ENCODE measurements around the gene ORM1. TPM values are rescaled to one million over a fixed set of nuclear protein-coding genes. Genes with fewer than 3 reads are reported as not detected.

Gene ORM1
- total RNA-seq, 2 donors from 2014 or later = not detected

DNA sequence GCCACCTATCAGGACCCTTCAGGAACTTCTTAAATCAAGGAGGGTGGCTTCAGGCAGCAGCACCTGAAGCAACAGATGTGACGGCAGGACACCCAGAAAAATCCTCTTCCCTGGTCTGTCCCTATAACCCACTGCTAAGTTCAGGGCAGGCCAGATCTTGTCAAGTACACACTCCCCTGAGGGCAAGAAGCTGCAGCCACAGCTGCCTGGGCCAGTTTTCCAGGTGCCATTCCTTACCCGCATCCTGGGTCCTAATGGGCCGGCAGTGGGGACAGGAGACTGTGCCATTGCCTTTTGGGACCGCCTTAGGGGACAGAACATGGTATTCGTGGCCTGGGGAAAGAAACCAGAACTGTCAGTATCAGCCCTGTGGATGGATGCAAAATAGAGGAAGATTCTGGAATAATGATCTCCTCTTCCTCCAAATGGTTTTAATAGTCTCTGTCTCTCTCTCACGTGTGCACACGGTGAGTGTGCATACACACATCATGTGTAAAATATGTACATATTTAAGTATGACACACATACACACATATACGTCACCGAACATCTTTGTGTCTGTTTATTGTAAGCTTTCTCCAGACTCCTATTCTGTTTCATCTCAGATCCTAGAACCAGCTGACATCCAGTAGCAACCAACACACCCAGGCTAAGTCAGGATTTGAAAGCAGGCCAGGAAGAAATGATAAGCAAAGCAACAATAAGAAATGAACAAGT is 20.7 kb downstream of the ORM1 start:
- Mint-ChIP-seq H3K4me1 (ENCODE audit: low read depth in 2 of 2) (peaks cover 30 to 48% of the 10 kb centered on the region in 2 donors), H3K9me3 (no peaks in the 10 kb centered on the region), H3K4me3 (no peak overlapping the region), H3K36me3 (peaks cover 40% of the 10 kb centered on the region), H3K27ac (peak overlapping the region; percentile 74 to 87), H3K27me3 (no peaks in the 10 kb centered on the region)
- ATAC-seq = no peak
- no peak for DNase-seq (ENCODE audit: low spot score)

- peaks cover 38% of the 10 kb centered on the region for H3K36me3 Mint-ChIP-seq
- H3K27me3 Mint-ChIP-seq = no peaks in the 10 kb centered on the region
- H3K4me1 Mint-ChIP-seq (ENCODE audit: low read depth in 2 of 2) = peaks cover 35 to 48% of the 10 kb centered on the region in 2 donors
- no peak overlapping the region for H3K4me3 Mint-ChIP-seq
- no peaks in the 10 kb centered on the region for H3K9me3 Mint-ChIP-seq
- peak overlapping the region; percentile 74 to 87 for H3K27ac Mint-ChIP-seq
- DNase-seq (ENCODE audit: low spot score) (no peak), ATAC-seq (no peak)
Measured at GRCh38 chr9:114344188-114344566, 21.3 kb downstream of the ORM1 start.

DNA sequence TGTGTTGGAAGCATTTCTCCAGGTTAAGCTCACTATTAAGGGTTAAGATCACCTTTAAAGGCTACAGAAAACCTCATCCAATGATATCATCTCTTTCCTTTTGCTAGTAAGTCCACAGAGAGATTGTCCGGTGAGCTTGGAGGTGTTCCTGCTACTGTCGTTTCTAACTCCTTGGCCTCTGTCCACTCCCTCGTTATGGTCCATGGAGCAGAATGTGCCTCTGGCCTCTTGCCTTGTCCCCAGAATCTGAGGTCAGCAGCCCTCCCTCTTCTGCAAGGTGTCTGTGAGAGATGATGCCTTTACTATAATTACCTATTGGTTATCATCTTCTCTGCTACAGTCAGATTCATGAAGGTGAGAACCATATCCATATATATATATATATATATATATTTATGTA is 21.8 kb downstream of the ORM1 start:
- H3K4me1 Mint-ChIP-seq (ENCODE audit: low read depth in 2 of 2) = peaks cover 41 to 48% of the 10 kb centered on the region in 2 donors
- H3K9me3 Mint-ChIP-seq = no peaks in the 10 kb centered on the region
- DNase-seq (ENCODE audit: low spot score) (no peak), ATAC-seq (no peak)
- H3K27me3 Mint-ChIP-seq = no peaks in the 10 kb centered on the region
- H3K27ac Mint-ChIP-seq = peak overlapping the region; percentile 74 to 87
- peaks cover 43% of the 10 kb centered on the region for H3K36me3 Mint-ChIP-seq
- H3K4me3 Mint-ChIP-seq = no peak overlapping the region

DNA sequence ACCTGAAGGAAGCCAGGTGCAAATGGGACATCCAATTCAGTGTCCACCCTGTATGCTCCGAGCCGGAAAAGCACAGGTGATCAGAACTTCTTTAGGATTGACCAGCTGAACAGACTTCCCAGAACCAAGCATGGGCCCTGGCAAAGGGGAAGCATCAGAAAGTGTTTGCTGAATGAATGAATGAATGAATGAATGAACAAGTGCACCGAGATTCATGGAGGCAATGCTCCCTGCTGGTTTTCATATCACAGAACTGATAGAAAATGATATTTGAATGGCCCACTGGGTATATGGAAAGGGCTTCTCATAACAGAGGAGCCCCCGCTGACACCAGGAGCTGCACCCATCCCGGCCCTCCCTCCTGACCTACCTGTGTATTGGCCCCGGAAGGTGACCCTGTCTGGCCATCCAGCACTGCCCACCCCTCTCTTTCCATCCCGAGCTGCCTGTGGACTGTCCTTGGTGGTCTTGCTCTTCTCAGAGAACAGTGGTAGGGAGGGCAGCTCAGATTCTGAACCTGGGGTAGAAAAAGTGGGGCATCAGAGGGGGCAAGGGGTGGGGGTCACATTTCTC is 22.7 kb downstream of the ORM1 start:
- DNase-seq (ENCODE audit: low spot score) = no peak
- no peak overlapping the region for H3K4me3 Mint-ChIP-seq
- no peaks in the 10 kb centered on the region for H3K27me3 Mint-ChIP-seq
- H3K27ac Mint-ChIP-seq = peak overlapping the region; percentile 74 to 87
- no peaks in the 10 kb centered on the region for H3K9me3 Mint-ChIP-seq
- peaks cover 44 to 51% of the 10 kb centered on the region in 2 donors for H3K4me1 Mint-ChIP-seq (ENCODE audit: low read depth in 2 of 2)
- H3K36me3 Mint-ChIP-seq = peaks cover 47% of the 10 kb centered on the region
- no peak for ATAC-seq

DNA sequence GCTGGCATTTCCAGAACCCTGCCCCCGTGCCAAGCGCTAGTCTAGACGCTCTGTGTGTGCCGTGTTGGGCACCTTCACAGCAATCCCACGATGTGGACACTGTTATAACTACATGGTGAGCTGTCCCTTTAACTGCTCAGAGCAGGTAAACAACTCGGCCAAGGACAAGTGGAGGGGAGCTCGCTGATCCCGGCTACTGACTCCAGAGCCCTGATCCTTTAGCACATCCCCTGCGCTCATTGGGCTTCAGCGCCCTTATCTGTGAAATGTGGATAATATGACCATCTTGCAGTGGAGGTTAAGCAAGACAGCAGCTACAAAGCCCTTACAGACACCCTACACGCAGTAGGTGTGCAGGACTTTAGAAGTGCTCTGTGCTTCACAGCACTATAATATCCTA is 23.2 kb downstream of the ORM1 start:
- DNase-seq (ENCODE audit: low spot score) = no peak
- Mint-ChIP-seq H3K4me3 (no peak overlapping the region), H3K9me3 (no peaks in the 10 kb centered on the region), H3K27ac (peak overlapping the region; percentile 37 to 74), H3K36me3 (peaks cover 45% of the 10 kb centered on the region), H3K27me3 (no peaks in the 10 kb centered on the region), H3K4me1 (ENCODE audit: low read depth in 2 of 2) (peaks cover 39 to 55% of the 10 kb centered on the region in 2 donors)
- ATAC-seq = no peak

DNA sequence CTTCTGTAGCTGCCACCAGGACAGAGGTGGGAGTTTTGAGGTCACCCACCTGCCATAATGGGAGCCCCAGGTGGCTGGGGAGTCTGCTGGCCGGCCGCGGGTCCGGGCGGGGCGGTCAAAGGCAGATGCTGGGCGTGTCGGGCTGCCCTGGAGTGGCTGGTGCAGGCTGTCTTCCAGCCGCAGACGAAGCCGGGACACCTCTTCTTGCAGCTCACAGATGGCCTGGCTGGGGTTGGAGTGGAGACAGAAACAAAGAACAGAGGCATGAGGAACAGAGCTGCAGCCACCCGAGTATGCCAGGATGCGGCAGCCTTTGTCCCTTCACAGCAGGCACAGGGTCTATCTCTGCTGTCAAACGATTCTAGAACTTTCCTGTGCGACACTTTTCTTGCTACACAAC is 24.8 kb downstream of the ORM1 start:
- peaks cover 36 to 47% of the 10 kb centered on the region in 2 donors for H3K4me1 Mint-ChIP-seq (ENCODE audit: low read depth in 2 of 2)
- H3K36me3 Mint-ChIP-seq = peaks cover 41% of the 10 kb centered on the region
- no peak for DNase-seq (ENCODE audit: low spot score)
- no peaks in the 10 kb centered on the region for H3K27me3 Mint-ChIP-seq
- H3K27ac Mint-ChIP-seq = peak overlapping the region; percentile 88 to 95
- no peak overlapping the region for H3K4me3 Mint-ChIP-seq
- ATAC-seq = no peak
- H3K9me3 Mint-ChIP-seq = no peaks in the 10 kb centered on the region

GRCh38 chr9:114348261-114348905 is 25.5 kb downstream of the ORM1 start:
- H3K4me1 Mint-ChIP-seq (ENCODE audit: low read depth in 2 of 2) = peaks cover 36 to 44% of the 10 kb centered on the region in 2 donors
- ATAC-seq (no peak), DNase-seq (ENCODE audit: low spot score) (no peak)
- H3K9me3 Mint-ChIP-seq = no peaks in the 10 kb centered on the region
- H3K4me3 Mint-ChIP-seq = peak overlapping the region; percentile 79
- peak overlapping the region; percentile 88 to 95 for H3K27ac Mint-ChIP-seq
- no peaks in the 10 kb centered on the region for H3K27me3 Mint-ChIP-seq
- peaks cover 41% of the 10 kb centered on the region for H3K36me3 Mint-ChIP-seq

GRCh38 chr9:114348906-114349482 is 26.1 kb downstream of the ORM1 start:
- H3K9me3 Mint-ChIP-seq = no peaks in the 10 kb centered on the region
- H3K4me1 Mint-ChIP-seq (ENCODE audit: low read depth in 2 of 2) = peaks cover 36 to 44% of the 10 kb centered on the region in 2 donors
- H3K27me3 Mint-ChIP-seq = no peaks in the 10 kb centered on the region
- ATAC-seq (peak; percentile 93 to 94), DNase-seq (ENCODE audit: low spot score) (peak; percentile 94)
- peak overlapping the region; percentile 88 to 95 for H3K27ac Mint-ChIP-seq
- H3K4me3 Mint-ChIP-seq = peak overlapping the region; percentile 79
- peaks cover 37% of the 10 kb centered on the region for H3K36me3 Mint-ChIP-seq

DNA sequence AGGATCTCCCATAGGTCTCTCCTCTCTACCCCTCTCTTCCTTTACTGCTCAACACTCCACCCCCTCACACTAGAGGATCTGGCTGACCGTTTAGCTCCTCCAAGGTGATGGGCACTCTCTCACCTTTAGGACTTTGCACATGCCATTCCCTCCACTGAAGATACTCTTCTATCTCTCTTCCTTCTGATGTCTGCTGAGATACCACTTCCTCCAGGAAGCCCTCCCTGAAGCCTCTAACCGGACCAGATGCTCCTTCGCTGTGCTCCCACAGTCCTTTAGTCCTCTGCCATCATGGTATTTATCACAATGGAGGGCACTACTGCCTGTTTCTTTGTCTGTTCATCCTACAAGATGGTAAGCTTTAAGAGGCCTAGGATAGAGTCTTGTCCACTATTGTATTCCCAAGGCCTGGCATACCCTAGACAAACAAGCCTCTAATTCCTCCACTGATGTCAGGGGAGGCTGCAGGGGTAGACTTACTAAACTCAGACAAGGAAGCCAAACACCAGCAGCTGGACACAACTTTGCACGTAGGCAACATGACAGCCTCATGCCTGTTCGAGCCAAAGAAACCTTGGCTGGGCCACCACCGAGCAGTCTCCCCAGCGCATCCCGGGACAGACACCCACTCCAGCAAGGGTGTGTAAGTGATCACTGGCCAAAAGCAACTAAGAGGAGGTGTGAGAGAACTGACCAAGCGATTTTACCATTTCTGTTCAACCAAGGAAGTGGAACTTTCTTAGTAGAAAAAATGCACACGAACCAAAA is 27.0 kb downstream of the ORM1 start:
- Mint-ChIP-seq H3K27ac (peak overlapping the region; percentile 88 to 95), H3K4me3 (peak overlapping the region; percentile 79), H3K4me1 (ENCODE audit: low read depth in 2 of 2) (peaks cover 30 to 39% of the 10 kb centered on the region in 2 donors), H3K36me3 (peaks cover 28% of the 10 kb centered on the region), H3K9me3 (no peaks in the 10 kb centered on the region), H3K27me3 (no peaks in the 10 kb centered on the region)
- DNase-seq (ENCODE audit: low spot score) = no peak
- ATAC-seq = no peak

DNA sequence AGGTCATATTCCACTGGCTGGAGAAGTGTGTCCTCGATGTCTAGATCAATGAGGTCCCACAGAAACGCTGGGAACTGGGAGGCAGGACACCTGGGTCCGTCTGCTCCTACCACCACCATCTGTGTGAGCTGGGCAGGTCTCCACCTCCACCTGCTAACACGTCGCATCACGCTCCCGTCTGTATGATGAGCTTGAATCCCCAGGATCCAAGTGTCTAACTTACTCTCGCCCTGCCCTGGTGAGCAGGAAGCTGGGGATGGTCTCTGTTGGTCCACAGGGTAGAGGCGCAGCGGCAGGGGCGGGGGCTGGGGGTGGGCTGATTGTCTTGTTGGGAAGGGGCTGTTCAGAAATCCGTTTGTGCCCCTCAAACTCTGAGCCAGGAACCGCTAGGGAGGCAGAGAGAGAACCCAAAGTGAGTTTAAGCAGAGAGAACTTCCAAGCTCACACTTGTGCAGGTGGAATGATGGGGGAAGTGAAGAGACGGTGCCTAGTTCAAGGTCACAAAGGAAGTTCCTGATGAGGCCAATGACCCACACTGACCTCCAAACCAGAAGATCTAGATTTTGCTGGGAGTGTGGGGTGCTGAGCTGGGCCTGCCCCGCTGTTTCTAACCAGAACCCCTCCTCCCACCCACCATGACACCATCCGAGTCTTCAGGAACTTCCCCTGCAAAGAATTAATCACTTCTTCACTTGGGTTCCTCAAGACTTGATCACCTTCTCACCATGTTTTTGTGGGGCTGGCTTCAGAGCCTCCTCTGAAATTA is 27.9 kb downstream of the ORM1 start:
- DNase-seq (ENCODE audit: low spot score) (no peak), ATAC-seq (no peak)
- Mint-ChIP-seq H3K9me3 (no peaks in the 10 kb centered on the region), H3K4me3 (peak overlapping the region; percentile 79), H3K27ac (peak overlapping the region; percentile 88 to 95), H3K36me3 (peaks cover 27% of the 10 kb centered on the region), H3K4me1 (ENCODE audit: low read depth in 2 of 2) (peaks cover 30 to 39% of the 10 kb centered on the region in 2 donors), H3K27me3 (no peaks in the 10 kb centered on the region)

DNA sequence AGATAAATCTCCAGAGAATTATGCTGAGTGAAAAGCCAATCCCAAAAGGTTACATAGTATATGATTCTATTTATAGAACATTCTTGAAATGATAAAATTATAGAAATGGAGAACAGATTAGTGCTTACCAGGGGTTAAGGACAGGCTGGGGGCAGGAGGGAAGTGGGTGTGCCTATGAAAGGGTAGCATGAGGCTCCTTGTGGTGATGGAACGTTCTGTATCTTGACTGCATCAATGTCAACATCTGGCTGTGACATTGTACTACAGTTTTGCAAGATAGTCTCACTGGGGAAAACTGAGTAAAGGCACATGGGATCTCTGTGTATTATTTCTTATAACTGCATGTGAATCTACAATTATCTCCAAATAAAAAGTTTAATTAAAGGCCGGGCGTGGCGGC is 29.0 kb downstream of the ORM1 start:
- Mint-ChIP-seq H3K36me3 (peaks cover 28% of the 10 kb centered on the region), H3K4me1 (ENCODE audit: low read depth in 2 of 2) (peaks cover 34 to 41% of the 10 kb centered on the region in 2 donors), H3K9me3 (no peaks in the 10 kb centered on the region), H3K27me3 (no peaks in the 10 kb centered on the region), H3K27ac (peak overlapping the region in 1 of 2 donors; percentile 95), H3K4me3 (no peak overlapping the region)
- no peak for ATAC-seq
- no peak for DNase-seq (ENCODE audit: low spot score)

DNA sequence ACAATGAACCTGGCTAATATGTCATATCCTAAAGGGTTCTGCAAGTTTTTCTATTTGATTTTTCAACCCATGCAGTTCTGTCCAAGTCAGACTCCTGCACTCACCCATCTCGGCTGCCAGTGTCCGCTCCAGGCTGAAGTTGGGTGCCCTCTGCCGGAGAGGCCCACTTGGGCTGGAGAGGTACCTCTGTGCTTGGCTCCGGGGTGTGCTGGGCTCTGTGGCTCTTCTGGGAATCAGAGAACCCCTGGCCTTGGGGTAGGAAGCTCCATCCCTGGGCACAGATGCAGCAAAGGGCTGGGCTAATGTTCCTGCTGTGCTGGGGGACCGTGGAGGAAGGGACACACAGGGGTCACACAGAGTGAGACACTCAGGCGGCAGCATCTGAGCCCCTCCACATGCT is 32.9 kb downstream of the ORM1 start:
- H3K27ac Mint-ChIP-seq = peak overlapping the region in 1 of 2 donors; percentile 80

DNA sequence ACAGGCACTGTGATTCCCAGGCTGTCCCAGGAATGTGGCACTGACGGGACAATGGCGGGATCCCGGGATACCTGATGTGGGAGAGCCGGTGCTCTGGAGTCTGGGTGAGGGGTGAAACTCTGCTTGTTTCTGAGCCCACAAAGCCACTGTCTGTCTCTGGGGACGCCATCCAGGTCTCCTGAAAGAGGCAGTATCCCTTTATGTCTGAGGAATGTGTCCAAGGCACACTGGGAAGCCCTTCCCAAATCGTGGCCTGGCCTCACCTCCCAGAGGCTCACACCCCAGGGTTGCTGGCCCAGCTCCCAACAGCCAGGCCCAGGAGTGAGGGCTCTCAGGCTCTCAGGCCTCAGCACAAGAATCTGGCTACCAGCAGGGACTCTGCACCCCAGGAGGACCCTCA is 33.9 kb downstream of the ORM1 start:
- peaks cover 34% of the 10 kb centered on the region for H3K36me3 Mint-ChIP-seq
- H3K27ac Mint-ChIP-seq = peak overlapping the region; percentile 80 to 97
- H3K4me1 Mint-ChIP-seq (ENCODE audit: low read depth in 2 of 2) = peaks cover 29 to 36% of the 10 kb centered on the region in 2 donors
- H3K4me3 Mint-ChIP-seq = no peak overlapping the region
- peak in 1 of 2 donors; percentile 29 for ATAC-seq
- no peak for DNase-seq (ENCODE audit: low spot score)
- no peaks in the 10 kb centered on the region for H3K27me3 Mint-ChIP-seq
- no peaks in the 10 kb centered on the region for H3K9me3 Mint-ChIP-seq

More for the DNA sequence above, 32.9 kb downstream of the ORM1 start:
- ATAC-seq (no peak), DNase-seq (ENCODE audit: low spot score) (no peak)
- Mint-ChIP-seq H3K4me3 (no peak overlapping the region), H3K4me1 (ENCODE audit: low read depth in 2 of 2) (peaks cover 21 to 32% of the 10 kb centered on the region in 2 donors), H3K9me3 (no peaks in the 10 kb centered on the region), H3K27me3 (no peaks in the 10 kb centered on the region), H3K36me3 (peaks cover 27% of the 10 kb centered on the region)

All from natural killer cell treated with Interleukin-12 subunit alpha and Interleukin-12 subunit beta and Interleukin-15 and Interleukin-18, amount 100 ng/mL, for 72 hours (primary cell).